WTC11 (cell line): Measurements from ENCODE around the gene TUBE1. TPM values are rescaled to one million over a fixed set of nuclear protein-coding genes. Genes with fewer than 3 reads are reported as not detected.

Experiments used
- ATAC-seq: fragments of 200-7000 bp; cut with Tn5 transposase; 2 replicates; pipeline ENCODE4 v1.10.0; 2021; ENCODE audit warnings: mild to moderate bottlenecking, moderate library complexity
- CTCF ChIA-PET: fragments of 300-600 bp; sonication (Branson Sonifier 250); formaldehyde crosslinking; loops from one replicate; lab custom pipeline; 2021; ENCODE audit warnings: antibody characterized with exemption; lab: Charles Lee
- POLR2A ChIA-PET: fragments of 350-600 bp; sonication (Branson Sonifier 250); formaldehyde crosslinking; loops from one replicate; lab custom pipeline; 2021; ENCODE audit warnings: antibody characterized with exemption; lab: Charles Lee
- DNase-seq: peaks from one replicate; pipeline ENCODE4 v3.0.0; 2021; ENCODE audit warnings: low spot score
- H3K27ac Mint-ChIP-seq: 2 replicates; pipeline ENCODE4 v1.8.0; 2021; ENCODE audit warnings: mixed read lengths
- H3K27me3 Mint-ChIP-seq: 2 replicates; pipeline ENCODE4 v1.8.0; 2021; ENCODE audit warnings: low read depth, mild to moderate bottlenecking, moderate library complexity, mixed read lengths
- H3K36me3 Mint-ChIP-seq: 2 replicates; pipeline ENCODE4 v1.8.0; 2021; ENCODE audit warnings: mixed read lengths
- H3K4me1 Mint-ChIP-seq: 2 replicates; pipeline ENCODE4 v1.8.0; 2022; ENCODE audit warnings: mixed read lengths
- H3K4me3 Mint-ChIP-seq: 2 replicates; pipeline ENCODE4 v1.8.0; 2021; ENCODE audit warnings: mild to moderate bottlenecking, moderate library complexity, mixed read lengths
- H3K9me3 Mint-ChIP-seq: 2 replicates; pipeline ENCODE4 v1.8.0; 2021; ENCODE audit warnings: mixed read lengths
- AFF4 ChIP-seq: sonication (generic); formaldehyde crosslinking; IDR thresholded peaks from 2 replicates; pipeline ENCODE4 v1.8.1; 2023; ENCODE audit warnings: mild to moderate bottlenecking, missing genetic modification reagents, borderline replicate concordance
- ATF2 ChIP-seq: sonication (generic); formaldehyde crosslinking; IDR thresholded peaks from 2 replicates; pipeline ENCODE4 v1.8.1; 2022; ENCODE audit warnings: low read depth, missing genetic modification reagents, borderline replicate concordance
- ATF6 ChIP-seq: sonication (generic); formaldehyde crosslinking; IDR thresholded peaks from 2 replicates; pipeline ENCODE4 v1.8.1; 2023; ENCODE audit warnings: mild to moderate bottlenecking, missing genetic modification reagents
- CDX4 ChIP-seq: fragments of 250-450 bp; sonication (Bioruptor Pico); IDR thresholded peaks from 2 replicates; pipeline ENCODE4 v1.9.0; 2021; ENCODE audit warnings: moderate library complexity, mild to moderate bottlenecking, inconsistent platforms, borderline replicate concordance
- EMX1 ChIP-seq: fragments of 250-450 bp; sonication (Bioruptor Pico); IDR thresholded peaks from 2 replicates; pipeline ENCODE4 v1.8.0; 2021; ENCODE audit warnings: mild to moderate bottlenecking
- FOXJ3 ChIP-seq: sonication (generic); formaldehyde crosslinking; IDR thresholded peaks from 2 replicates; pipeline ENCODE4 v1.9.0; 2021; ENCODE audit warnings: missing genetic modification reagents, mild to moderate bottlenecking, borderline replicate concordance
- GRHL2 ChIP-seq: fragments of 250-450 bp; sonication (Bioruptor Pico); IDR thresholded peaks from 2 replicates; pipeline ENCODE4 v1.8.0; 2022; ENCODE audit warnings: mild to moderate bottlenecking, moderate library complexity; ENCODE audit not compliant: insufficient replicate concordance, severe bottlenecking
- IRF2 ChIP-seq: sonication (generic); formaldehyde crosslinking; IDR thresholded peaks from 2 replicates; pipeline ENCODE4 v1.8.0; 2022; ENCODE audit warnings: low read depth, missing genetic modification reagents, borderline replicate concordance
- JAZF1 ChIP-seq: fragments of 250-450 bp; sonication (Bioruptor Pico); IDR thresholded peaks from 2 replicates; pipeline ENCODE4 v1.9.0; 2021; ENCODE audit warnings: moderate library complexity, mild to moderate bottlenecking, inconsistent platforms
- JUN ChIP-seq: sonication (generic); formaldehyde crosslinking; IDR thresholded peaks from 2 replicates; pipeline ENCODE4 v1.8.0; 2023; ENCODE audit warnings: mild to moderate bottlenecking, missing genetic modification reagents
- NR1H2 ChIP-seq: sonication (generic); formaldehyde crosslinking; IDR thresholded peaks from 2 replicates; pipeline ENCODE4 v1.9.0; 2021; ENCODE audit warnings: mild to moderate bottlenecking, moderate library complexity, missing genetic modification reagents
- OVOL2 ChIP-seq: fragments of 250-450 bp; sonication (Bioruptor Pico); IDR thresholded peaks from 2 replicates; pipeline ENCODE4 v1.9.0; 2021; ENCODE audit warnings: mild to moderate bottlenecking, borderline replicate concordance
- RELA ChIP-seq: sonication (generic); formaldehyde crosslinking; IDR thresholded peaks from 2 replicates; pipeline ENCODE4 v1.8.1; 2022; ENCODE audit warnings: missing genetic modification reagents, mild to moderate bottlenecking, borderline replicate concordance
- TP53 ChIP-seq: sonication (generic); formaldehyde crosslinking; IDR thresholded peaks from 2 replicates; pipeline ENCODE4 v1.8.1; 2023; ENCODE audit warnings: mild to moderate bottlenecking, missing genetic modification reagents
- ZNF121 ChIP-seq: sonication (generic); formaldehyde crosslinking; IDR thresholded peaks from 2 replicates; pipeline ENCODE4 v1.8.0; 2023; ENCODE audit warnings: missing genetic modification reagents
- ZNF138 ChIP-seq: sonication (generic); formaldehyde crosslinking; conservative IDR thresholded peaks from 2 replicates; pipeline ENCODE4 v1.8.1; 2022; ENCODE audit warnings: mild to moderate bottlenecking, moderate library complexity, missing genetic modification reagents
- ZNF232 ChIP-seq: sonication (generic); formaldehyde crosslinking; IDR thresholded peaks from 2 replicates; pipeline ENCODE4 v1.8.0; 2022; ENCODE audit warnings: mild to moderate bottlenecking, missing genetic modification reagents
- ZNF671 ChIP-seq: fragments of 250-450 bp; sonication (Bioruptor Pico); IDR thresholded peaks from 2 replicates; pipeline ENCODE4 v1.8.0; 2021; ENCODE audit warnings: mild to moderate bottlenecking
- total RNA-seq: library from RNA; stranded (reverse); gene quantifications from 3 replicates; pipeline ENCODE4 v1.2.3, GENCODE V29; 2021
- TF ChIP-seq, protein P1 (sequence below): fragments of 250-450 bp; sonication (Bioruptor Pico); IDR thresholded peaks from 2 replicates; pipeline ENCODE4 v1.9.0; 2021; ENCODE audit warnings: mild to moderate bottlenecking
- TF ChIP-seq, protein P2 (sequence below): sonication (generic); formaldehyde crosslinking; IDR thresholded peaks from 2 replicates; pipeline ENCODE4 v1.8.1; 2023; ENCODE audit warnings: mild to moderate bottlenecking, missing genetic modification reagents

TUBE1 gene
- total RNA-seq, 1 experiment from 2014 or later = 16.9 TPM

- ATAC-seq = no peak
Observed at GRCh38 chr6:112037783-112038216, 49.5 kb downstream of the TUBE1 start.

DNA sequence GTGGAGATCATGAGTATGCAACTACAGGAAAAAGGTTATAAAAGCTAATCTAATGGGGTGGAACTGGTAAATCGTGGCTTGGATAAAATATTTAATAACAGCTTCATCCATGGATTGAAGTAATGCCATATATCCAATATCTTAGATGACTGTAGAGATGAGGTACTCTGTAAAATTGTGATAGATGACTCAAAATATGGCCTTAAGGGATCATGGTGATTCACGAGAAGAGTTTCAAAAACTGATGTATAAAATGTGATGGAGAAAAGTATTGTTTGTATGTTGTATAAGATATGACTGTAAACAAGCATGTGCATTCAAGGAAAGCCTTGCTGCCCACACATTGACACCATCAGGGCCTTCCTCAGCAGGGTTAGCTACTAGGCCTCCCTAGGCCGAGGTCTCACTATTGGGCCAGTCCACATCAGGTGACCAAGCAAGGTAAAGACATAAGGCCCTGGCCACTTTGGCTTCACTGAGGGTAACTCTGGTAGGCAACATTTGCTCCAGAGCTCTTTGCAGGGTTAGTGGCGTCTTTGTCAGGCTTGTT, 51.1 kb downstream of the TUBE1 start:
- H3K4me1 Mint-ChIP-seq = peaks cover 11% of the 10 kb centered on the region
- H3K27me3 Mint-ChIP-seq = no peaks in the 10 kb centered on the region; the same call in 1 of the 2 replicates
- H3K27ac Mint-ChIP-seq = no peak overlapping the region
- no peaks in the 10 kb centered on the region for H3K36me3 Mint-ChIP-seq
- ChIA-PET CTCF (no interaction called here), POLR2A (no interaction called here)
- no peak for DNase-seq
- no peaks in the 10 kb centered on the region for H3K9me3 Mint-ChIP-seq
- ATAC-seq = no peak
- no peak overlapping the region for H3K4me3 Mint-ChIP-seq
- no peak for TF ChIP-seq OVOL2 (CRISPR knock-in tag)
- no peak for TF ChIP-seq ZNF671 (CRISPR knock-in tag)
- no peak for TF ChIP-seq RELA
- no peak for TF ChIP-seq IRF2 (CRISPR knock-in tag)
- TF ChIP-seq, protein P1, sequence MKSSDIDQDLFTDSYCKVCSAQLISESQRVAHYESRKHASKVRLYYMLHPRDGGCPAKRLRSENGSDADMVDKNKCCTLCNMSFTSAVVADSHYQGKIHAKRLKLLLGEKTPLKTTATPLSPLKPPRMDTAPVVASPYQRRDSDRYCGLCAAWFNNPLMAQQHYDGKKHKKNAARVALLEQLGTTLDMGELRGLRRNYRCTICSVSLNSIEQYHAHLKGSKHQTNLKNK (CRISPR knock-in tag) = no peak
- no peak for TF ChIP-seq ZNF138 (CRISPR knock-in tag)
- TF ChIP-seq ATF2 = no peak
- TF ChIP-seq GRHL2 (CRISPR knock-in tag) = no peak
- TF ChIP-seq, protein P2, sequence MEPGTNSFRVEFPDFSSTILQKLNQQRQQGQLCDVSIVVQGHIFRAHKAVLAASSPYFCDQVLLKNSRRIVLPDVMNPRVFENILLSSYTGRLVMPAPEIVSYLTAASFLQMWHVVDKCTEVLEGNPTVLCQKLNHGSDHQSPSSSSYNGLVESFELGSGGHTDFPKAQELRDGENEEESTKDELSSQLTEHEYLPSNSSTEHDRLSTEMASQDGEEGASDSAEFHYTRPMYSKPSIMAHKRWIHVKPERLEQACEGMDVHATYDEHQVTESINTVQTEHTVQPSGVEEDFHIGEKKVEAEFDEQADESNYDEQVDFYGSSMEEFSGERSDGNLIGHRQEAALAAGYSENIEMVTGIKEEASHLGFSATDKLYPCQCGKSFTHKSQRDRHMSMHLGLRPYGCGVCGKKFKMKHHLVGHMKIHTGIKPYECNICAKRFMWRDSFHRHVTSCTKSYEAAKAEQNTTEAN = no peak
- TF ChIP-seq JAZF1 (CRISPR knock-in tag) = no peak
- no peak for TF ChIP-seq EMX1 (CRISPR knock-in tag)
- TF ChIP-seq FOXJ3 (CRISPR knock-in tag) = no peak
- TF ChIP-seq NR1H2 (CRISPR knock-in tag) = no peak
- TF ChIP-seq ATF6 (CRISPR knock-in tag) = no peak
- no peak for TF ChIP-seq ZNF121 (CRISPR knock-in tag)

More at GRCh38 chr6:112037783-112038216, 49.5 kb downstream of the TUBE1 start:
- H3K9me3 Mint-ChIP-seq = no peaks in the 10 kb centered on the region
- peaks cover 17% of the 10 kb centered on the region for H3K4me1 Mint-ChIP-seq
- ChIA-PET POLR2A (no interaction called here), CTCF (interaction anchor here (0.6 to 1.5 kb wide), 4 partner anchors 12 to 779 kb away, joined by 3 to 6 read pairs (median 4); no protein-coding TSS in a partner anchor)
- H3K27me3 Mint-ChIP-seq = no peaks in the 10 kb centered on the region
- no peak for TF ChIP-seq ZNF232
- no peak for TF ChIP-seq JAZF1 (CRISPR knock-in tag)
- TF ChIP-seq TP53 (CRISPR knock-in tag) = no peak
- no peak for TF ChIP-seq AFF4
- no peak for TF ChIP-seq CDX4 (CRISPR knock-in tag)
- no peak for TF ChIP-seq JUN (CRISPR knock-in tag)
- TF ChIP-seq RELA = no peak
- TF ChIP-seq NR1H2 (CRISPR knock-in tag) = no peak
- TF ChIP-seq ZNF121 (CRISPR knock-in tag) = no peak
- TF ChIP-seq, protein P1 (CRISPR knock-in tag) = no peak
- no peak overlapping the region for H3K27ac Mint-ChIP-seq
- no peak overlapping the region for H3K4me3 Mint-ChIP-seq
- DNase-seq = no peak
- H3K36me3 Mint-ChIP-seq = no peaks in the 10 kb centered on the region
